Lung microvascular endothelial cell (primary cell): ENCODE results near the gene WDR13. TPM values are rescaled to one million over a fixed set of nuclear protein-coding genes. Genes with fewer than 3 reads are reported as not detected.
A peak's percentile ranks its signal among the peaks of the same experiment; 100 is the strongest.
"Not testable (repeated sequence)": the region's sequence is repeated elsewhere in the genome, so short reads cannot be mapped to it uniquely, and the experiment has no call there.

Source experiments
- DNase-seq, 2 donors: peaks; one replicate each; pipeline versions ENCODE4 v3.0.0 to v3.0.0-alpha.2; 2010; ENCODE audit warnings: low read depth in 2 of 2
- total RNA-seq: library from RNA; depleted of rRNA; stranded (reverse); fragments of >200 nt; gene quantifications from 2 replicates; pipeline ENCODE4 v1.2.1, GENCODE V29; 2014

WDR13 gene
- total RNA-seq, 1 donor from 2014 or later, result 90.9 TPM

DNA sequence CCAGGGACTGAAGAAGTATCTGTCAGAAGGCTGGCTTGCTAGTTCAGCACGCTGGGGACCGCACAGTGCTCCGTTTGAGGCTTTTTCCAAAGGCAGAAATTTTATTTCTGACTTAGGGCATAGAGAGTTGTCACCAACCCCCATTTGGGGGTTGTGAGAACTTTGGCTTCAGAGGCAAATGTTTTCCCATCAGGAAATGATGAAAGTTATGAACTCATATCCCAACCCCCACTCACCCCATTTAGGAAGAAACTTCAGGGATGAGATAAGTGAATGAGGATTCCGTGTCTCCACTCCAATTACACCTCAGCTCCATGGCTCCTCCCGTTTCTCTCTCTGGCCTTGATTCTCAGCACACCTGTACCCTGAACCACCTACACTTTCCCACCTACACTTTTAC lies 4.3 kb upstream of the WDR13 start:
- DNase-seq, result peak; percentile 73 to 86

DNA sequence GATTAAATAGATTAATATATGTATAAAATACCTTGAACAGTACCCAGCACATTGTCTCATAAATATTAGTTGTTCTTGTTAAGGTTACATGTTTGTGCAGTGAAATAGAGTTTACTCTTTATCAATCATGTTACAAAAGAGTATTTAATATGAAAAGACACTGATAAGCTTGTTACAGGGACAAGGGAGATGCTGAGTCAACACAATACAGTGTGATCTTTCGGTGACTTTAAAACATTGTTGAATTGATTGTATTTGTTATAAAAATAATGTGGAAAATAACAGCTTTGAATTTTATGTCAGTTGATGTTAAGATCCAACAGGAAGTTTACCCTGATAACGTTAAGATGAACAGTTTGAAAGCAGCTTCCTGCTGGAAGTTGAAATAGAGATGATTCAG lies 1.4 kb upstream of the WDR13 start:
- peak in 1 of 2 donors; percentile 32 for DNase-seq

- DNase-seq, result no peak
Observed at GRCh38 chrX:48598614-48599013, 1.3 kb downstream of the WDR13 start.

- DNase-seq, result no peak
Observed at GRCh38 chrX:48599341-48599740, 2.0 kb downstream of the WDR13 start.

- DNase-seq, result no peak
Observed at GRCh38 chrX:48600226-48600625, 2.9 kb downstream of the WDR13 start.

- no peak for DNase-seq
Observed at GRCh38 chrX:48601741-48602394, 4.6 kb downstream of the WDR13 start.

- no peak for DNase-seq
Observed at GRCh38 chrX:48604701-48605100, 7.4 kb downstream of the WDR13 start.

- DNase-seq, result no peak
Observed at GRCh38 chrX:48606091-48606490, 8.8 kb downstream of the WDR13 start.

- no peak for DNase-seq
Observed at GRCh38 chrX:48611703-48612102, 14.4 kb downstream of the WDR13 start.

GRCh38 chrX:48613502-48614160 lies 16.3 kb downstream of the WDR13 start:
- no peak for DNase-seq

DNA sequence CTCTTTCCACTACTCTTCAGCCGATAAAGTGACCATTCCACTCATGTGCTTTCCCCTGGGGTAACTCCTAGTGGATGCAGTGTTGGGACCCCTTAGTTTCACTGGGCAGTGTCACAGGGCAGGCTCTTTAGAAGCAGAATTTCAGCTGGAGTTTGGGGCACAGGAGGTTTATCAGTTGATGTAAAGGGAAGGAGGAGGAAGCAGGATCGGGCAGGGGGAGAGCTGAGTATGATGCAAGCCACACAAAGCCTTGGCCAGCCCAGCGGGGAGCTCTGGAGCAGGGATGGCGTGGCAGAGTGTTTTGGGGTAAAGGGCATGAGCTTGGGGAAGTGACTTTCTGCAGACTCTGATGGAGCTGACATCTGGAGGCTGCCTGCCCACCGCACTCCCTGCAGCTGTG lies 19.3 kb downstream of the WDR13 start:
- no peak for DNase-seq

GRCh38 chrX:48617542-48618340 lies 20.4 kb downstream of the WDR13 start:
- peak; percentile 21 to 90 for DNase-seq

DNA sequence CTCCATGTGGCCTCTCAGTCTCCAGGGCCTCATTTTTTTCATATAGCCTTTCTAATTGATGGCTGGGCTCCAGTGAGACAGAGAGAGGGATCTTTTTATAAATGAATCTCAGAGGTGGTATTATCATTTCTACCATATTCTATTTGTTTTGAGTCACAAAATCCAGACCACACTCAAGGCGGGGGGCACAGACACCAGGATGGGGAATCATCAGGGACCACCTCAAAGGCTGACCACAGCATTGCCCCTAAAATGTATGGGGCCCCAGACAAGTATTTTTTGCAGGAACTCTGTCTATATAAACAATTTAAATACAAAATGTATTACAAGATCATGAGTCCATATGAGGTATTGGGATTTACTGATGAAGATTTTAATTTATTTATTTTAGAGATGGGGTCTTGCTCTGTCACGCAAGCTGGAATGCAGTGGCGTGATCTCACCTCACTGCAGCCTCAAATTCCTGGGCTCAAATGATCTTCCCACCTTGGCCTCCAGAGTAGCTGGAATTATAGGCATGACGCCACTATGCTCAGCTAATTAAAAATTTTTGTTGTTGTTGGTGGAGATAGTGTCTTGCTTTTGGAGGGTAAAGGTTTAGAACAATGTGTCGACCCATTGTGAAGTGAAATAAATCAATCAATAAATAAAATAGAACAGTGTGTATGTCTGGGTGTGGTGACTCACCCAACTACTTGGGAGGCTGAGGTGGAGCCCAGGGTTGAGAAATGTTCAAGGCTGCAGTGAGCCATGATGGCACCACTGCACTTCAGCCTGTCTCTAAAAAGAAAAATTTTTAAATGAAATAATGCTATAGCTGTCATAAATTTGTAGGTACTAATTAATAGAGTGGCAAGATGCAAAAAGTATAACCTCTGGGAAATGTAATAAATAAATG lies 29.4 kb downstream of the WDR13 start:
- DNase-seq, result no peak

- peak; percentile 88 to 90 for DNase-seq
Observed at GRCh38 chrX:48631376-48632090, 34.2 kb downstream of the WDR13 start.

GRCh38 chrX:48632207-48632606 lies 34.9 kb downstream of the WDR13 start:
- DNase-seq, result no peak

GRCh38 chrX:48636301-48636700 lies 39.0 kb downstream of the WDR13 start:
- no peak for DNase-seq

DNA sequence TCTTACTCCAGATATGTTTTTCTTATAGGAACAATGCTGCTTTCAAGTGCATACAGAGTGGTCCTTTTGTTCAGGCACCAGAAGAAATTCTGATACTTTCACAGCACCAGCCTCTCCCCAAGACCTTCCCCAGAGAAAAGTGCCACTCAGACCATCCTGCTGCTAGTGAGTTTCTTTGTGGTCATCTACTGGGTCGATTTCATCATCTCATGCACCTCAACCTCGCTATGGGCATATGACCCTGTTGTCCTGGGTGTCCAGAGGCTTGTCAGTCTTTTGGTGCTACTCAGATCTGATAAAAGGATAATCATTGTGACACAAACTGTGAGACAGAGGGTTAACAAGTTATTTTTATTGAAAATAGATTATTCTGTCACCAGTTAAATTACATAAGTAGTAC lies 39.5 kb downstream of the WDR13 start:
- no peak for DNase-seq

GRCh38 chrX:48645669-48646068 lies 48.4 kb downstream of the WDR13 start:
- DNase-seq, result no peak

DNA sequence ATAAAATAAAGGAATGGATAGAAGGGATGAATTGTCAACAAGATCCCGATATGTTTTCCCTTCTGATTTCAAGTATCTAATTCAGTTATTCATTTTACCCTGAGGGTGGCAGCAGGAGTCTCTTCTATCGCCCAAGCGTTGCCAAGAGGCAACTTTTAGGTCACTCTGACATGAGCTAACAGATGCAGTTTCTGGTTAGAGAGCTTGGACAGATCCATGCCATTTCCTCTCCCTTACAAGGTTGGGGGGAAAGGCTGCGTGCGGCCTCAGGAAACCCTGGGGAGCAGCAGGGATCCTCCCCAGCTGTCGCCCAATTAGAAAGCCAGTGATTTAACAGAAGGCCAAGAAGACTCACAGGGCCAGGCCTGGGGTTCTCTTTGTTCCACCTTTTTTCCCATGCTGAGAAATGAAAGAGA lies 51.1 kb downstream of the WDR13 start:
- DNase-seq, result peak; percentile 56 to 59

GRCh38 chrX:48649102-48649501 lies 51.8 kb downstream of the WDR13 start:
- DNase-seq, result no peak

GRCh38 chrX:48652055-48652579 lies 54.8 kb downstream of the WDR13 start:
- DNase-seq, result not testable (repeated sequence)
